ENCODE results near the gene NELL1.

DNA sequence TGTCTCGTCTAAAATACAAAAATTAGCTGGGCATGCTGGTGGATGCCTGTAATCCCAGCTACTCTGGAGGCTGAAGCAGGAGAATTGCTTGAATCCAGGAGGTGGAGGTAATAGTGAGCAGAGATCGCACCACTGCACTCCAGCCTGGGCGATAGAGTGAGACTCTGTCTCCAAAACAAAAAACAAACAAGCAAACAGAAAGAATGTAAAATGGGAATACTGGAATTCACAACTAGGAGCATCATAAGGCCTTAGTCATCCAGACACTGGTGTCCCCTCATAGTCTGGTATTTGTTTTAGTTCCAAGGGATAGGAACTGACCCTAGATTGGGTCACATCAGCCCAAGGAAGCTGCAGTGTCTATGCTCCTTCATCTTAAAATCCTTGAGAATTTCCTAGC, 520.8 kb downstream of the NELL1 start:
- TF ChIP-seq, protein P1, sequence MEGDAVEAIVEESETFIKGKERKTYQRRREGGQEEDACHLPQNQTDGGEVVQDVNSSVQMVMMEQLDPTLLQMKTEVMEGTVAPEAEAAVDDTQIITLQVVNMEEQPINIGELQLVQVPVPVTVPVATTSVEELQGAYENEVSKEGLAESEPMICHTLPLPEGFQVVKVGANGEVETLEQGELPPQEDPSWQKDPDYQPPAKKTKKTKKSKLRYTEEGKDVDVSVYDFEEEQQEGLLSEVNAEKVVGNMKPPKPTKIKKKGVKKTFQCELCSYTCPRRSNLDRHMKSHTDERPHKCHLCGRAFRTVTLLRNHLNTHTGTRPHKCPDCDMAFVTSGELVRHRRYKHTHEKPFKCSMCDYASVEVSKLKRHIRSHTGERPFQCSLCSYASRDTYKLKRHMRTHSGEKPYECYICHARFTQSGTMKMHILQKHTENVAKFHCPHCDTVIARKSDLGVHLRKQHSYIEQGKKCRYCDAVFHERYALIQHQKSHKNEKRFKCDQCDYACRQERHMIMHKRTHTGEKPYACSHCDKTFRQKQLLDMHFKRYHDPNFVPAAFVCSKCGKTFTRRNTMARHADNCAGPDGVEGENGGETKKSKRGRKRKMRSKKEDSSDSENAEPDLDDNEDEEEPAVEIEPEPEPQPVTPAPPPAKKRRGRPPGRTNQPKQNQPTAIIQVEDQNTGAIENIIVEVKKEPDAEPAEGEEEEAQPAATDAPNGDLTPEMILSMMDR (IDR thresholded peaks at IDR 0.05): no peak
- TF ChIP-seq EP300 (IDR thresholded peaks at IDR 0.05) (no peak), POLR2A (IDR thresholded peaks at IDR 0.05) (no peak), POLR2AphosphoS5 (IDR thresholded peaks at IDR 0.05) (no peak)

All from upper lobe of left lung (tissue), 4 donors.